Omental fat pad (tissue), 4 donors: Measurements from ENCODE around the gene ITPR1. TPM values are rescaled to one million over a fixed set of nuclear protein-coding genes. Genes with fewer than 3 reads are reported as not detected.

Source experiments
- ATAC-seq: fragments of 150-250 bp; one replicate; pipeline ENCODE4 v1.9.1; 2016; ENCODE audit warnings: mild to moderate bottlenecking, moderate library complexity; ENCODE audit not compliant: low FRiP score
- DNase-seq: peaks from one replicate; pipeline ENCODE4 v3.0.0-alpha.2; 2019; ENCODE audit warnings: low spot score
- total RNA-seq, 4 donors: library from RNA; depleted of rRNA; stranded (reverse); fragments of >200 nt; gene quantifications; one replicate each; pipeline ENCODE4 v1.1.0, GENCODE V29; 2016
- TF ChIP-seq, protein P1 (sequence below), 3 donors: fragments of 450-650 bp; IDR thresholded peaks; one replicate each; pipeline ENCODE4 v1.5.1; 2016 to 2017; ENCODE audit warnings: antibody characterized with exemption in 3 of 3, mild to moderate bottlenecking in 3 of 3, moderate library complexity in 2 of 3

Gene ITPR1
- total RNA-seq, 4 donors from 2014 or later: 38.3 to 58.5 (median 41.3) TPM

GRCh38 chr3:4721511-4721911, 228.4 kb downstream of the ITPR1 start:
- no peak for ATAC-seq
- TF ChIP-seq, protein P1, sequence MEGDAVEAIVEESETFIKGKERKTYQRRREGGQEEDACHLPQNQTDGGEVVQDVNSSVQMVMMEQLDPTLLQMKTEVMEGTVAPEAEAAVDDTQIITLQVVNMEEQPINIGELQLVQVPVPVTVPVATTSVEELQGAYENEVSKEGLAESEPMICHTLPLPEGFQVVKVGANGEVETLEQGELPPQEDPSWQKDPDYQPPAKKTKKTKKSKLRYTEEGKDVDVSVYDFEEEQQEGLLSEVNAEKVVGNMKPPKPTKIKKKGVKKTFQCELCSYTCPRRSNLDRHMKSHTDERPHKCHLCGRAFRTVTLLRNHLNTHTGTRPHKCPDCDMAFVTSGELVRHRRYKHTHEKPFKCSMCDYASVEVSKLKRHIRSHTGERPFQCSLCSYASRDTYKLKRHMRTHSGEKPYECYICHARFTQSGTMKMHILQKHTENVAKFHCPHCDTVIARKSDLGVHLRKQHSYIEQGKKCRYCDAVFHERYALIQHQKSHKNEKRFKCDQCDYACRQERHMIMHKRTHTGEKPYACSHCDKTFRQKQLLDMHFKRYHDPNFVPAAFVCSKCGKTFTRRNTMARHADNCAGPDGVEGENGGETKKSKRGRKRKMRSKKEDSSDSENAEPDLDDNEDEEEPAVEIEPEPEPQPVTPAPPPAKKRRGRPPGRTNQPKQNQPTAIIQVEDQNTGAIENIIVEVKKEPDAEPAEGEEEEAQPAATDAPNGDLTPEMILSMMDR (IDR thresholded peaks at IDR 0.05): no peak

GRCh38 chr3:4722103-4722502, 229.0 kb downstream of the ITPR1 start:
- DNase-seq (no peak), ATAC-seq (peak; percentile 47)
- TF ChIP-seq, protein P1 (IDR thresholded peaks at IDR 0.05): no peak

More at GRCh38 chr3:4721511-4721911, 228.4 kb downstream of the ITPR1 start:
- DNase-seq: no peak

DNA sequence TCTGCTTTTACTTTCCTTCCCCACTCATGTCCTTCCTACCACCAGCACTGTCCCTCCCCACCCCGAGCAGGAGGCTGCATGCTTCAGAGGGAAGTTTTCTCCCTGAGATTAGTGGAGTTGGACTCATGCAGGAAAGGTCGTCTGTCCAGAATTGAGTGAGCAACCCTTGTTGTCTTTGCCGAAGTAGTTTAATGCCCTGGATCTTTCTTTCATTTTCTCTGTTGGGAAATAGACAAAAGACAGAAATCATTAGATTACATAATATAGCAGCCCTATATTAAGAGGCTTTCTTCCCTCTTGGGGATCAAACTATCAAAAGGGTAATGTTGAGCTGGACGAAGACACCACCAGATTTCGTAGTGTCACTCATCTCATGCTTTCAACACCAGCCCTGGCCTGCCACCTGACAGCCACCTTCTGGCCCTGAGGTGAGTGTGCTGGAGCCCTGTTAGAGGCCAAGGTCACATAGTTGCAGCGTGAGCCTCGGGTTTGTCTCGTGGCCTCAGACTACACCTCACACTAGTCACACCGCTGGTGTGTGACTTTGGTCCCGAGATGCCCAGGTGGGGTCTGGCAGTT, 231.0 kb downstream of the ITPR1 start:
- no peak for DNase-seq
- TF ChIP-seq, protein P1 (IDR thresholded peaks at IDR 0.05): no peak
- ATAC-seq: no peak

- ATAC-seq (no peak), DNase-seq (no peak)
- TF ChIP-seq, protein P1 (IDR thresholded peaks at IDR 0.05): no peak
Observed at GRCh38 chr3:4726549-4726948, 233.4 kb downstream of the ITPR1 start.

GRCh38 chr3:4729061-4729973, 236.2 kb downstream of the ITPR1 start:
- ATAC-seq (peak; percentile 22), DNase-seq (no peak)

GRCh38 chr3:4730719-4731118, 237.6 kb downstream of the ITPR1 start:
- no peak for ATAC-seq
- no peak for DNase-seq
- TF ChIP-seq, protein P1 (IDR thresholded peaks at IDR 0.05): no peak

More at GRCh38 chr3:4729061-4729973, 236.2 kb downstream of the ITPR1 start:
- TF ChIP-seq, protein P1 (IDR thresholded peaks at IDR 0.05): no peak
